ENCODE measurements around the gene ZCWPW1. TPM values are rescaled to one million over a fixed set of nuclear protein-coding genes. Genes with fewer than 3 reads are reported as not detected.

ZCWPW1 gene
- polyA plus RNA-seq, 1 of the 3 experiments (the other 2 are of a cell fraction): 4.1 TPM

GRCh38 chr7:100438172-100438571, 9.7 kb upstream of the ZCWPW1 start:
- no peak for DNase-seq
- Histone ChIP-seq H3K27me3 (ENCODE audit: insufficient read depth) (no peaks in the 10 kb centered on the region), H2AFZ (ENCODE audit: low read depth) (no peak overlapping the region), H3K27ac (ENCODE audit: low read depth in 2 of 2, low read length in 1 of 2) (no peak overlapping the region), H3K36me3 (replicated peaks in 1 of 2; ENCODE audit: control insufficient read depth in 1 of 2, insufficient read depth in 2 of 2, low read length in 1 of 2) (peaks cover 20 to 22% of the 10 kb centered on the region in 2 experiments), H3K9me3 (no peaks in the 10 kb centered on the region), H4K20me1 (ENCODE audit: insufficient read depth) (no peaks in the 10 kb centered on the region), H3K4me2 (no peak overlapping the region), H3K4me3 (ENCODE audit: low read depth in 2 of 2, low read length in 1 of 2) (no peak overlapping the region), H3K9me2 (no peaks in the 10 kb centered on the region), H3F3A (replicated peaks; ENCODE audit: insufficient read depth) (peaks cover 42% of the 10 kb centered on the region), H3K9ac (no peak overlapping the region), H3K4me1 (ENCODE audit: control insufficient read depth in 1 of 2, insufficient read depth in 2 of 2, low read depth in 1 of 2, low read length in 1 of 2) (peaks cover 6 to 21% of the 10 kb centered on the region in 2 experiments; a peak in 3 of 4 replicates), H3K79me2 (ENCODE audit: insufficient read depth) (peaks cover 27% of the 10 kb centered on the region)
- CTCF ChIA-PET: interaction anchor here (0.7 to 3.1 kb wide), 7 partner anchors 12 to 310 kb away, joined by 3 to 30 read pairs (median 4); no protein-coding TSS in a partner anchor
- WGBS (ENCODE audit: low lambda C conversion rate): 67% methylated on average over 2 of the region's 2 CpGs
- TF ChIP-seq USF2 (IDR thresholded peaks at IDR 0.05; ENCODE audit: borderline replicate concordance, low read depth, low read length): no peak
- TF ChIP-seq CTCF (IDR thresholded peaks at IDR 0.05): no peak
- TF ChIP-seq SIN3A (IDR thresholded peaks at IDR 0.05; ENCODE audit: borderline replicate concordance, low read depth, low read length): no peak
- TF ChIP-seq POLR2AphosphoS5 (IDR thresholded peaks at IDR 0.05; ENCODE audit: low read depth, low read length): no peak
- TF ChIP-seq, protein P1, sequence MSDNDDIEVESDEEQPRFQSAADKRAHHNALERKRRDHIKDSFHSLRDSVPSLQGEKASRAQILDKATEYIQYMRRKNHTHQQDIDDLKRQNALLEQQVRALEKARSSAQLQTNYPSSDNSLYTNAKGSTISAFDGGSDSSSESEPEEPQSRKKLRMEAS (IDR thresholded peaks at IDR 0.05; ENCODE audit: low read depth): no peak
- TF ChIP-seq GABPA (IDR thresholded peaks at IDR 0.05; ENCODE audit: low read depth): no peak
- TF ChIP-seq TAF1 (IDR thresholded peaks at IDR 0.05; ENCODE audit: borderline replicate concordance, low read depth, low read length): no peak
- no peak for TF ChIP-seq FOXJ3 (CRISPR knock-in tag; IDR thresholded peaks at IDR 0.05)
- TF ChIP-seq PBX3 (IDR thresholded peaks at IDR 0.05): no peak
- POLR2A ChIA-PET: interaction anchor here (1.6 kb wide), 1 partner anchor 10 kb away, joined by 7 read pairs; the partner anchor contains the start of gene ZCWPW1

All from SK-N-SH (cell line).